GM23248 (cell line): Measurements from ENCODE around the gene ZNF143.

ENCODE experiments used
- EZH2 ChIP-seq: fragments of 200-600 bp; sonication (generic); IDR thresholded peaks from 2 replicates; pipeline ENCODE4 v1.6.1; 2018; ENCODE audit warnings: antibody characterized with exemption, mild to moderate bottlenecking; ENCODE audit not compliant: insufficient read depth, poor library complexity, severe bottlenecking
- EZH2phosphoT487 ChIP-seq: fragments of 200-600 bp; sonication (generic); IDR thresholded peaks from 2 replicates; pipeline ENCODE4 v1.6.1; 2018; ENCODE audit warnings: antibody characterized with exemption, moderate library complexity, mild to moderate bottlenecking, low read depth; ENCODE audit not compliant: insufficient read depth

GRCh38 chr11:9470765-9471164 lies 10.0 kb downstream of the ZNF143 start:
- TF ChIP-seq EZH2 (no peak), EZH2phosphoT487 (no peak)
